Heart left ventricle (tissue), 16 donors: ENCODE results near the gene DNAJC27. TPM values are rescaled to one million over a fixed set of nuclear protein-coding genes. Genes with fewer than 3 reads are reported as not detected.
A peak's percentile ranks its signal among the peaks of the same experiment; 100 is the strongest.

Experiments
- ATAC-seq, 4 donors: fragments of 200-7000 bp; cut with Tn5 transposase; one replicate each; pipeline ENCODE4 v1.9.1; 2020 to 2022; ENCODE audit warnings: moderate library complexity in 4 of 4, mild to moderate bottlenecking in 3 of 4, moderate number of reproducible peaks in 1 of 4
- DNase-seq, 5 donors: peaks; one replicate each; pipeline ENCODE4 v3.0.0-alpha.2; 2020
- H3K27ac ChIP-seq, 12 donors: fragments of 200-600 bp; sonication (generic) in 4 of 12; one replicate each; pipeline versions ENCODE4 v1.5.0 to v1.8.0; 2016 to 2022; ENCODE audit warnings: mild to moderate bottlenecking in 2 of 12
- H3K27me3 ChIP-seq, 9 donors: fragments of 200-600 bp; sonication (generic) in 2 of 9; one replicate each; pipeline versions ENCODE4 v1.5.1 to v1.8.0; 2016 to 2022; ENCODE audit warnings: mild to moderate bottlenecking in 3 of 9
- H3K36me3 ChIP-seq, 9 donors: fragments of 200-600 bp; sonication (generic) in 2 of 9; one replicate each; pipeline versions ENCODE4 v1.5.0 to v1.8.0; 2018 to 2022; ENCODE audit warnings: mild to moderate bottlenecking in 2 of 9
- H3K4me1 ChIP-seq, 12 donors: fragments of 200-600 bp; sonication (generic) in 4 of 12; one replicate each; pipeline versions ENCODE4 v1.5.0 to v1.8.0; 2016 to 2022; ENCODE audit warnings: mild to moderate bottlenecking in 3 of 12
- H3K4me3 ChIP-seq, 12 donors: fragments of 200-600 bp; sonication (generic) in 4 of 12; one replicate each; pipeline versions ENCODE4 v1.5.0 to v1.8.0; 2017 to 2022; ENCODE audit warnings: mild to moderate bottlenecking in 9 of 12, moderate library complexity in 4 of 12
- H3K9me3 ChIP-seq, 12 donors: fragments of 200-600 bp; sonication (generic) in 4 of 12; one replicate each; pipeline versions ENCODE4 v1.5.0 to v1.8.0; 2016 to 2022; ENCODE audit warnings: mild to moderate bottlenecking in 1 of 12
- POLR2A ChIP-seq, 2 donors: fragments of 450-650 bp; IDR thresholded peaks; one replicate each; pipeline ENCODE4 v1.6.1; 2017; ENCODE audit warnings: antibody characterized with exemption in 2 of 2, mild to moderate bottlenecking in 2 of 2, moderate library complexity in 2 of 2
- WGBS, 4 donors: extraction: QIAGEN DNeasy Blood & Tissue Kit in 2 of 4; methylation state at CpG; one replicate each; pipeline versions ENCODE4 v1.1.5 to v1.1.7; 2013 to 2018; 5-methylcytosine and 5-hydroxymethylcytosine counted together
- intact Hi-C, 10 donors: fragments of 100-400 bp; cut with DNase I; formaldehyde crosslinking; loops; one replicate each; pipeline versions ENCODE4 v1.11.1 to v1.14.2; 2022
- polyA plus RNA-seq, 2 donors: library from polyadenylated mRNA; stranded (reverse); fragments of 200-250 nt; gene quantifications; one replicate each; pipeline ENCODE4 v1.2.3, GENCODE V29; 2013
- total RNA-seq, 9 donors: library from RNA; depleted of rRNA in 2 of 9; stranded (reverse); fragments of >200 nt in 2 of 9; fragmentation: NEBNext Ultra II Directional in 3 of 9; extraction: Animal tissue kit (Norgen Biotek cat#: 25700) in 3 of 9; gene quantifications; one replicate each; pipeline versions ENCODE4 v1.1.0 to v1.2.4, GENCODE V29; 2016 to 2023
- TF ChIP-seq, protein P1 (sequence below), 12 donors: fragments of 200-600 bp; sonication (generic) in 4 of 12; IDR thresholded peaks; one replicate each; pipeline versions ENCODE4 v1.5.0 to v1.8.0; 2018 to 2022; ENCODE audit warnings: antibody characterized with exemption in 12 of 12, mild to moderate bottlenecking in 5 of 12
- donor health status: ischemic (EF 13 %, LVEDD 7.1; RV severe dilation, severe dysfunction).
- donor health status: healthy with polysubstance abuse.
- donor health status: DM: no; HTN: yes; CAD: no.
- donor health status: DM: no; HTN: no; CAD: no.
- donor health status: ischemic (EF 25% LVEDD 6.9; RV normal size, moderate dysfunction).
- donor health status: ischemic (EF 25% LVEDD 5.7; RV mildly dilated, moderate dysfunction).
- donor health status: healthy.
- donor health status: DM: yes; HTN: yes; CAD: no.
- donor health status: ischemic (EF 35%, LVEDD 5.7; RV mildly dilated, moderate dysfunction).
- donor health status: nonischemic (EF 11% LVEDD 7.7; RV severe dilation, severe dysfunction).
- donor health status: DM: yes; HTN: yes; CAD: no.
- donor health status: PGD.
- donor health status: ischemic (EF 29% LVEDD 5.4; RV normal size, mild dysfunction).
- donor health status: nonischemic (EF 23%, LVEDD 6.1; RV moderate dilation, normal function).

The DNAJC27 gene
- total and polyA plus RNA-seq, 11 donors: 4.3 to 13.6 (median 8.7) TPM

DNA sequence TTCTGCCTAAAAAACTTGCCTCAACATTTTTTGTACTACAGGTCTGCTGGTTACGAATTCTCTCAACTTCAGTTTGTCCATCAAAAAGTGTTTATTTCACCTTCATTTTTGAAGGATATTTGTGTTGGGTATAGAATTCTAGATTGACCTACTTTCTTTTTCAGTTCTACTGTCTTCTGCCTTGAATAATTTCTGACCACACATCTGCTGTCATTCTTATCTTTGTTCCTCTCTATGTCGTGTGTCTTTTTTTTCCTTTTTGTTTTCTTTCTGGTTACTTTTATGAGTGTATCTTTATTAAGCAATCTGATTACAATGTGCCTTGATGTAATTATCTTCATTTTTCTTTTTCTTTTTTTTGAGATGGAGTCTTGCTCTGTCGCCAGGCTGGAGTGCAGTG lies 77.0 kb downstream of the DNAJC27 start:
- Histone ChIP-seq H3K9me3 (peaks cover 0 to 33% (median 17%) of the 10 kb centered on the region in 12 donors), H3K36me3 (peaks cover 0 to 7% (median 0%) of the 10 kb centered on the region in 9 donors), H3K27ac (no peak overlapping the region), H3K4me1 (peaks cover 0 to 13% (median 4%) of the 10 kb centered on the region in 12 donors), H3K27me3 (no peaks in the 10 kb centered on the region), H3K4me3 (no peak overlapping the region)
- no peak for ATAC-seq
- DNase-seq: no peak
- TF ChIP-seq, protein P1, sequence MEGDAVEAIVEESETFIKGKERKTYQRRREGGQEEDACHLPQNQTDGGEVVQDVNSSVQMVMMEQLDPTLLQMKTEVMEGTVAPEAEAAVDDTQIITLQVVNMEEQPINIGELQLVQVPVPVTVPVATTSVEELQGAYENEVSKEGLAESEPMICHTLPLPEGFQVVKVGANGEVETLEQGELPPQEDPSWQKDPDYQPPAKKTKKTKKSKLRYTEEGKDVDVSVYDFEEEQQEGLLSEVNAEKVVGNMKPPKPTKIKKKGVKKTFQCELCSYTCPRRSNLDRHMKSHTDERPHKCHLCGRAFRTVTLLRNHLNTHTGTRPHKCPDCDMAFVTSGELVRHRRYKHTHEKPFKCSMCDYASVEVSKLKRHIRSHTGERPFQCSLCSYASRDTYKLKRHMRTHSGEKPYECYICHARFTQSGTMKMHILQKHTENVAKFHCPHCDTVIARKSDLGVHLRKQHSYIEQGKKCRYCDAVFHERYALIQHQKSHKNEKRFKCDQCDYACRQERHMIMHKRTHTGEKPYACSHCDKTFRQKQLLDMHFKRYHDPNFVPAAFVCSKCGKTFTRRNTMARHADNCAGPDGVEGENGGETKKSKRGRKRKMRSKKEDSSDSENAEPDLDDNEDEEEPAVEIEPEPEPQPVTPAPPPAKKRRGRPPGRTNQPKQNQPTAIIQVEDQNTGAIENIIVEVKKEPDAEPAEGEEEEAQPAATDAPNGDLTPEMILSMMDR (IDR thresholded peaks at IDR 0.05): no peak
- TF ChIP-seq POLR2A (IDR thresholded peaks at IDR 0.05): no peak
- 63 to 93% (median 84%) methylated on average over 3 of the region's 3 CpGs for WGBS, 4 donors
- intact Hi-C loops: no loop called here

DNA sequence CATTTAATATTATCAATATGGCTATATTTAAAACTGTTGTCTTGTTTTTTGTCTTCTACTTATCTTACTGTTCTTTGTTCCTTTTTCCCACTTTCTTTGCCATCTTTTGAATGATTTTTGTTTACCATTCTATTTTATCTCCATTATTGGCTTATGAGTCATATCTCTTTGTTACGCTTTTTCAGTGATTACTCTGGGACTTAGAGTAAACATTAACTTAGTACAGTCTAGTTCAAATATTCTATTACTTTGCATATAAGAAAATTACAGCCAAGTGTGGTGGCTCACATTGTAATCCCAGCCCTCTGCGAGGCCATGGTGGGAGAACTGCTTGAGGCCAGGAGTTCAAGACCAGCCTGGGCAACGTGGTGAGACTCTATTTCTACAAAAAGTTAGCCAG lies 77.8 kb downstream of the DNAJC27 start:
- WGBS, 4 donors: 60 to 96% (median 86%) methylated on average over 3 of the region's 3 CpGs
- TF ChIP-seq, protein P1 (IDR thresholded peaks at IDR 0.05): no peak
- no peak for TF ChIP-seq POLR2A (IDR thresholded peaks at IDR 0.05)

More for the DNA sequence above, 77.8 kb downstream of the DNAJC27 start:
- ATAC-seq (no peak), DNase-seq (peak in 1 of 5 donors; percentile 14)
- no peak overlapping the region for H3K27ac ChIP-seq
- intact Hi-C loops: no loop called here
- H3K4me3 ChIP-seq: no peak overlapping the region
- H3K4me1 ChIP-seq: peaks cover 0 to 10% (median 4%) of the 10 kb centered on the region in 12 donors
- no peaks in the 10 kb centered on the region for H3K27me3 ChIP-seq
- peaks cover 0 to 33% (median 17%) of the 10 kb centered on the region in 12 donors for H3K9me3 ChIP-seq
- peaks cover 0 to 7% (median 0%) of the 10 kb centered on the region in 9 donors for H3K36me3 ChIP-seq

Other genes starting within 250 kb of the DNAJC27 start
- 10 to 100 TPM; 12.6 to 37.1 (median 31.1) TPM for gene PTRHD1, start 178.6 kb downstream of the DNAJC27 start, total RNA-seq
- gene PTRHD1, start 178.6 kb downstream of the DNAJC27 start, polyA plus RNA-seq: 10 to 100 TPM; 17.4 to 19.7 TPM
- gene CENPO, start 178.5 kb downstream of the DNAJC27 start, total RNA-seq: 1 to 10 TPM; 1.6 to 9.2 (median 2.7) TPM
- 1 to 10 TPM; 1.5 to 2.4 TPM for gene CENPO, start 178.5 kb downstream of the DNAJC27 start, polyA plus RNA-seq
- 10 to 100 TPM in 7 of 9 donors, 1 to 10 TPM in 2; 9.3 to 36.0 (median 17.5) TPM for gene ADCY3, start 51.7 kb downstream of the DNAJC27 start, total RNA-seq
- gene ADCY3, start 51.7 kb downstream of the DNAJC27 start, polyA plus RNA-seq: 10 to 100 TPM; 10.9 to 14.4 TPM
- gene EFR3B, start 70.1 kb upstream of the DNAJC27 start, total RNA-seq: 10 to 100 TPM in 1 of 9 donors, 1 to 10 TPM in 8; 4.3 to 13.8 (median 6.3) TPM
- 1 to 10 TPM; 1.7 to 1.8 TPM for gene EFR3B, start 70.1 kb upstream of the DNAJC27 start, polyA plus RNA-seq
- gene POMC, start 196.6 kb upstream of the DNAJC27 start, total RNA-seq: 1 to 10 TPM in 8 of 9 donors, under 1 TPM in 1; 0.77 to 8.0 (median 3.0) TPM
- gene POMC, start 196.6 kb upstream of the DNAJC27 start, polyA plus RNA-seq: 1 to 10 TPM; 2.6 to 7.8 TPM